A549 treated with Hydrocortisone at 1 μM for 4 hours (cell line): ENCODE results near the gene ZYG11A. TPM values are rescaled to one million over a fixed set of nuclear protein-coding genes. Genes with fewer than 3 reads are reported as not detected.

Experiments used
- total RNA-seq: library from RNA; stranded (reverse); fragments of 200-300 nt; extraction: Qiagen RNA extraction; gene quantifications from 5 replicates; pipeline ENCODE4 v1.2.3, GENCODE V29; 2022

Gene ZYG11A
- total RNA-seq, result 2.2 to 2.8 TPM (median 2.7 TPM) in 5 replicates

GRCh38 chr1:52842643-52843310 lies at the start of gene ZYG11A:
TSS of gene ZYG11A (plus strand) at chr1:52842760. CDS start at chr1:52842884, 124 bp downstream.

GRCh38 chr1:52927212-52928014 lies 84.9 kb downstream of the ZYG11A start, which contains the start of gene SCP2:
TSS of gene SCP2 (plus strand) at chr1:52927276. CDS start at chr1:52927397, 121 bp downstream.

Other genes starting within 250 kb of the ZYG11A start
- gene GPX7, start 240.4 kb upstream of the ZYG11A start, total RNA-seq, result not detected in 5 replicates
- 0.33 to 0.86 TPM (median 0.47 TPM) in 5 replicates for gene SHISAL2A, start 209.6 kb upstream of the ZYG11A start, total RNA-seq
- 23.7 to 27.6 TPM (median 26.0 TPM) in 5 replicates for gene COA7, start 144.4 kb upstream of the ZYG11A start, total RNA-seq
- 4.0 to 7.3 TPM (median 6.1 TPM) in 5 replicates for gene ZYG11B, start 116.3 kb upstream of the ZYG11A start, total RNA-seq
- gene ECHDC2, start 79.0 kb downstream of the ZYG11A start, total RNA-seq, result 8.0 to 12.1 TPM (median 9.8 TPM) in 5 replicates
- 47.0 to 66.7 TPM (median 50.4 TPM) in 5 replicates for gene SCP2, start 84.5 kb downstream of the ZYG11A start, total RNA-seq
- gene PODN, start 219.5 kb downstream of the ZYG11A start, total RNA-seq, result 0.05 TPM in 1 of 5 replicates, not detected in the others